ENCODE results near the gene MEIS3.
"Not testable (repeated sequence)": the region's sequence is repeated elsewhere in the genome, so short reads cannot be mapped to it uniquely, and the experiment has no call there.

Gene MEIS3

DNA sequence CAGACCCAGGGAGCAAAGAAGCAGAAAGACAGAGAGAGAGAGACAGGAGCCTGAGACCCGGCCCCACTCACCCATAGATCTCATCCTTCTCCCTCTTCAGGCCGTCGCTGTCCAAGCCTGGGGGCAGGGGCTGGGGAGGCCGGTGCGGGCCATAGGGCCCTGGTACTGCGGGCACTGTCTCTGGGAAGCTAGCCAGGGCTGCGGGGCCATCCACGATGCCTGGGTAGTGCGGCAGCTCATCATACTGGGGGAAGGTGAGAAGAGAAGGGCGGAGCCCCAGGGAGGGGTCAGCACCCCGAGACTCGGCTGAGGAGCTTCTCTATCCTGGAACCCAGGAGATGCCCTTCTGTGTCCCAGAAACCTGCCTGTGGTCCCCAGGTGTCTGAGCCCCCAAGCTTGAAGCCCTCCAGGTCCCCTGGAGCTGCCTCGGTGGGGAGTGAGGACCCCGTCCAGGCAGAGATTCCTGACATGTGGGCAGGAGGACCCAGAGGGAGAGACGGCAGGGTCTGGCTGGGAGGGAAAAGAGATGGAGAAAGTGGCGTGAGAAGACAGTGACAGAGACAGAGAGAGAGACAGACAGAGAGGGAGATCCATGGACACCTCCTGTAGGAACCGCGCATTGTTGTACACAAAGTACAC is 2.1 kb downstream of the MEIS3 start:
- in situ Hi-C loops (cut with MboI; ENCODE audit: low sequenced_read_pairs): no loop called here

DNA sequence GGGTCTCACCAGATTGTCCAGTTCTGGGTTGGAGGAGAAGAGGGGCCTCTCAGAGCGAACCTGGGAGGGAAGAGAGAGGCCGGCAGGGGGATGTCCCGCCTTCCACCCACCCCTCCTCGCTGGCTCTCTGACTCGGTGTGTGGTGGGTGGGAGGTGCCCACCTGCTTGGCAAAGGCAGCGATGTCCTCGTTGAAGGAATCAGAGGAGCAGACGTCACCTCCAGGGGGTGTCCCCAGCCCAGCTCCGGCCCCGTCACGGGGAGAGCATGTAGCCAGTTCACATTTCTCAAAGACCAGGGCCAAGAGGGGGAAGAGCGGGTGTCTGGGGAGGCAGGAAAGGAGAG is 2.7 kb downstream of the MEIS3 start:
- in situ Hi-C loops (cut with MboI; ENCODE audit: low sequenced_read_pairs): no loop called here

- in situ Hi-C loops (cut with MboI; ENCODE audit: low sequenced_read_pairs): no loop called here
These were observed 3.2 kb downstream of the MEIS3 start for GRCh38 chr19:47415953-47416642.

DNA sequence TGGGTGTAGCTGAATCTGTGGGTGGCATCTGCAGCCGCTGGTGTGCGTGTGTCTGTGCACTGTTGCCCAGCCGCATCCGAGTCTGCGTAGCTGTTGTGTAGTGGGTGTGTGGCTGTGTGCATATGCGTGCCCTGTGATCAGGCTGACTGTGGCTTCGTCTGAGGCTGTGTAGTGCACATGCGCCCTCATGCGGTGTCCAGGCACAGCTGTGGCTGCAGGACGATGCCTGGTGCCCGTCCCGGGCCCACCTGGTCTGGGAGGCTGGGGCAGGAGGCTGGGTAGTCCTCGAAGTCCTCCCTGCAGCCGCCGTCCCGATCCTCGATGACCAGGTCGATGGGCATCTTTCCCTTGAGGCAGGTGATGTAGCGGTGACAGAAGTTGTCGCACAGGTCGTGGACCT is 4.9 kb downstream of the MEIS3 start:
- in situ Hi-C loops (cut with MboI; ENCODE audit: low sequenced_read_pairs): no loop called here

DNA sequence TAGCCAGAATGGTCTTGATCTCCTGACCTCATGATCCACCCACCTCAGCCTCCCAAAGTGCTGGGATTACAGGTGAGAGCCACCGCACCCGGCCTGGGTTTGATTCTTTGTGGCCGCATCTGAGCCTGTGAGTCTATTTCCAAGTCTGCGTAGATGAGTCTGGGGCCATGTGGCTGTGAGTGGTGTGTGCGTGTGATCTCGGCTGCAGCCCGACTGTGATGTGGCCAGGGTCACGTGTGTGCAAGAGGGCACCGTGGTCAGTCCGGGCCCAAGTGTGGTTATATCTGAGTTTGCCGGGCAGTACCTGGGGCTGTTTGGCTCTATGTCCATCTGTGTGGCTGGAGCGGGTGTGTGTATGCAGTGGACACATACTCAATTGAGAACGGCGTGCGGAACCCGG is 5.4 kb downstream of the MEIS3 start:
- in situ Hi-C loops (cut with MboI; ENCODE audit: low sequenced_read_pairs): no loop called here

- in situ Hi-C loops (cut with MboI; ENCODE audit: low sequenced_read_pairs): not testable (repeated sequence)
These were observed 7.6 kb downstream of the MEIS3 start for GRCh38 chr19:47411696-47412095.

DNA sequence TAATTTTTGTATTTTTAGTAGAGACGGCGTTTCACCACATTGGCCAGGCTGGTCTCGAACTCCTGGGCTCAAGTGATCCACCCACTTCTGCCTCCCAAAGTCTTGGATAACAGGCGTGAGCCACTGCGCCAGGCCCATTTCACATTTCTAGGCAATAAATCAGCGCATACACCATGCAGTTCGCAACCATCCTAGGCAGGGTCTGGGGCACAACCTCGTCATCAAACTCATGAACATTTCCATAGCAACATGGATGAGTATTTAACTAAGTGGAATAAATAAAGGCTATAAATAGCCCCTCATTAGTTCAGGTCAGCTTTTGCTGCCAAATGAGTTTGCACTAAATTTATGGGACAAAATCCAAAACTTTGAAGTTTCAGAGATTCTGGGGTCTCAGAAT is 8.2 kb downstream of the MEIS3 start:
- in situ Hi-C loops (cut with MboI; ENCODE audit: low sequenced_read_pairs): no loop called here

DNA sequence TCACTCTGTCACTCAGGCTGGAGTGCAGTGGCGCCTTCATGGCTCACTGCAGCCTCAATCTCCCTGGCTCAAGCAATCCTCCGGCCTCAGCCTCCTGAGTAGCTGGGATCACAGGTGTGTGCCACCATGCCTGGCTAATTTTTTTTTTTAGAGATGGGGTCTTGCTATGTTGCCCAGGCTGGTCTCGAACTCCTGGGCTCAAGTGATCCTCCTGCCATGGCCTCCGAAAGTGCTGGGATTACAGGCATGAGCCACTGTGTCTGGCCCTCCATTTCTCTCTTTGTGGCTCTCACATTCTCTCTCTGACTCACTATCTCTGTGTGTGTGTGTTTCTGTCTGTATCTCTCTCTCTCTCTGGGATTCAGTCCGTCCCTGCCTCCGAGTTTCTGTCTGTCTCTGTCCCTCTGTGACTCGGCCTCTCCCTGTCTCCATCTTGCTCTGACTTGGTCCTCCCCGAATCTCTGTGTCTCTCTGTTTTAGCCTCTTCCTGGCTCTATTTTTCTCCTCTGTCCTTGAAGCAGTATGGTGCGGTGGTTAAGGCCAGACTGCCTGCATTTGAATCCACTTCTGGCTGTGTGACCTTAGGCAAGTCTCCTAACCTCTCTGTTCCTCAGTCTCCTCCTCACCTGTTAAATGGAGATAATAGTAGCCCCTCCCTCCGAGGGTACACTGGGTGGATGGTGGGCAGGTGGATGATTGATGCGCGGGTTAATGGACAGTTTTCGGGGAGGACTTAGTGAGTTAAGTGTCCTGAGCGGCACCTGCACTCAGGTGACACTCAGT is 11.0 kb downstream of the MEIS3 start:
- in situ Hi-C loops (cut with MboI; ENCODE audit: low sequenced_read_pairs): no loop called here

DNA sequence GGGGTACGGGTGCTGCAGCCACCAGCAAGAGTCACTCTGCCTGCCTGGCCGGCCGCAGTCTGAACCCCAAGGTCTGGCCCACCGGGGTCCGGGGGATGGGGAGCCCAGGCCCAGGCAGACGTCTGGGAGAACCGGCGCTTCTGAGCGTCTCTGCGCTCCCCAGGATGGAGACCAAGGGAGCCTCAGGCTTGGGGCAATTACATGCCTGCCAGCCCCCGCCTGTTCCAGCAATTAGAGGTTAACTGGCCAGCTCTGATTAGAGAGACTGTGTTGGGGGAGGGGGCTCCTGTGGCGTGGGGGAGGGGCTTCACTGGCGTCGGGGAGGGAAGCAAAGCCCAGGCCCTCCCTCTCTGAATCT is 11.9 kb downstream of the MEIS3 start:
- in situ Hi-C loops (cut with MboI; ENCODE audit: low sequenced_read_pairs): no loop called here

GRCh38 chr19:47406711-47407416 is 12.5 kb downstream of the MEIS3 start:
- in situ Hi-C loops (cut with MboI; ENCODE audit: low sequenced_read_pairs): no loop called here

DNA sequence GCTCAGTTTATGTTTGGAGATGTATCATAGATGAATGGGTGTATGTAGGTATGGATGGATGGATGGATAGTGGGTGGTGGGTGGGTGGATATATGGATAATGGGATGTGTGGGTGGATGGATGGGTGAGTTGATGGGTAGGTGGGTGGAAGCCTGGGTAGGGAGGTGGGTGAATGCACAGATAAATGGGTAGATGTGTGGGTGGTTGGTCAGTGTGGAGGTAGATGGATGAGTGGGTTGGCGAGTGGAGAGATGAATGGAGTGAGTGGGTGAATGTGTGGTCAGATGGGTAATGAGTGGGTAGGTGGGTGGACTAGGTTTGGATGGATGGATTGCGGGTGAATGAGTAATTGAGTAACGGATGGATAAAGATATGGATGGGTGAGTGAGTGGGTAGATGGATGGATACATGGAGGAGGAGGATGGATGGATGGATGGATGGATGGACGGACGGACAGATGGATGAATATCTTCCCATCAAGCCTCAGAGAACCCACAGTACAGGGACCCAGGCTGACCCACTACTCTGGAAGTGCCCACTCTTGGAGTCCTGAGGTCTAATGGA is 13.4 kb downstream of the MEIS3 start:
- in situ Hi-C loops (cut with MboI; ENCODE audit: low sequenced_read_pairs): no loop called here

- in situ Hi-C loops (cut with MboI; ENCODE audit: low sequenced_read_pairs): no loop called here
These were observed 14.2 kb downstream of the MEIS3 start for GRCh38 chr19:47405197-47405550.

DNA sequence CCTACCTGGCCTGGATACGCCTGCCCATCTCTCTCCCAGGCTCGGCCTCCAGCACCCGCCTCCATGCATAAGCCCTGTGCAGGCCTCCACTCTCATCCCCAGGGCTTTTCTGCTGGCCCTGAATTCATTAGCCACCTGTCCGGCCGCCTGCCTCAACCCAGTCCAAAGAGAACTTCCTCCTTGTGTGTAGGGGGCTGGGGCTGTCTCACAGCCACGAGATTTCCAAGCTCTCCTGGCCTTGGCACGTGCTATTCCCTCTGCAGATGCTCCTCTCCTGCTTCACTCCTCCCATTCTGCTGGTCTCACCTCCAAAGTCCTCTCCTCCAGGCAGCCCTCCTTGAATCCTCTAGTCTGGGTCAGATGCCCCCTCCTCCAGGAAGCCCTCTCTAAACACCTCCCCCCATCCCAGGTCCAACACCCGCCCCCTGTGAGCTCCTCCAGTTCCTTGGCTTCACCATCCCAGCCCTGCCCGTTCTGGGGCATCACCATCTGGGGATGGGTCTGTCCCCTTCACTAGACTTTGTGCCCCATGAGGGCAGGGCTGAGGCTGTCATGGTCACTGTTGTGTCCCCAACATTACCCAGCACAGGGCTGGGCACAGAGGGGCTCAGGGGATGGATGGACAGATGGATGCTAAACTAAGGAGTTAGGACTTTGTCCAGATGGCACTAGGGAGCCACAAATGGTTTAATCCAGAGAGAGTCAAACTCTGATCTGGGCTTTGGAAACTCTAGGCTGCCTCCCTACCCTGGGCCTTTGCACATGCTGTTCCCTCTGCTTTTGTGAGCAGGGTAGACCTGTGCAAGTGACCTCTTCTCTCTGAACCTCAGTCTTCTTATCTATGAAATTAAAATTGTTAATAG is 14.8 kb downstream of the MEIS3 start:
- in situ Hi-C loops (cut with MboI; ENCODE audit: low sequenced_read_pairs): no loop called here

DNA sequence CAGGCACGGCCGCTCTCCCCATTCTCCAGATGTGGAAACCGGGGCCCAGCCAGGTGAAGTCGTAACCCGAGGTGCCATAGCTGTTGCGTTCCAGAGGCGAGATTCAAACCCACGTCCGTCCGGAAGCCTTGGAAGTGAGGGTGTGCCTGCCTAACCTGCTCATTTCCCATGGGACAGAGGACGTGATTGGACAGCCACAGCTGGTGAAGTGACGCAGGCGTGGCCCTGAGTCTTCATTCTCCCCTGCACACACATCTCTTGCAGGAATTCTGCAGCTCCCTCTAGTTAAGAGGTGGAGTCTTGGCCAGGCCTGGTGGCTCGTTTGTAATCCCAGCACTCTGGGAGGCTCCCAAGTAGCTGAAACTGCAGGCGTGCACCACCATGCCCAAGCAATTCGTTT is 16.8 kb downstream of the MEIS3 start:
- in situ Hi-C loops (cut with MboI; ENCODE audit: low sequenced_read_pairs): no loop called here

DNA sequence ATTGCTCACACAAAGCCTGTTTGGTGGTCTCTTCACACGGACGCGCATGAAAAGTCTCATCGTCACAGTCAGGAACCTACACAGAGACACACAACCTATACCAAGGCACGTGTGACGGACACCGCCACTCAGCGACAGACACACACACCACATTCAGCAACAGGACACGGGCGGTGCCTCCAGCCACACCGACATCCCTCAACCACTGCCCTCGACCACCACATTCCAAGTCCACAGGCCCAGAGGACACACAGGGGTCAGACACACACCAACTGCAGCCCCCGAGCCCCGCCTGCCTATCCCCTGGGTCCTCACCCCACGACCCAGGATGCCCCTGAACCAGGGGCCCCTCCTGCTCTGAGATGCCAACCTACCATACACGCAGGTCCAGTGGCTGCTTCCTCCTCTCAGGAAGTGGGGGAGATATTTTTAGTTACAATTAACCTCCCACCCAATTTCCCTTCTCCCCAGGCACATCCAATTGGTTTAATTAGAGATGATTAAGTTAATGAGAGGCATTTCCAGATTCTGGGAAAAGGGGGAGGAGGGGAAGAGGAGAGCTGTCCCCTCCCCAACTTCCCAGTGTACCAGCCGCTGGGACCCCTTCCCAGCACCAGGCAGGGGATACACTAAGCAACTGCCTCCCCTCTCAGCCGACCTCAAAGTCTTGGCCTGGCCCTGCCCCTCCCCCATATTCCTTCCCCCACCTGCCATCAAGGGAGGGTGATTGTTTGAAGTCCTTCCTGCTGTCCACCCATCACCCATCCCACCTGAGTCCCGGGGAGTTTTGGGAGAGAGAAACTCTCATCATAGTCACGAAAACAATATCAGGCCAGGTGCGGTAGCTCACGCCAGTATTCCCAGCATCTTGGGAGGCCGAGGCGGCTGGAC is 20.4 kb downstream of the MEIS3 start:
- in situ Hi-C loops (cut with MboI; ENCODE audit: low sequenced_read_pairs): no loop called here

- in situ Hi-C loops (cut with MboI; ENCODE audit: low sequenced_read_pairs): no loop called here
These were observed 27.7 kb downstream of the MEIS3 start for GRCh38 chr19:47391510-47392223.

DNA sequence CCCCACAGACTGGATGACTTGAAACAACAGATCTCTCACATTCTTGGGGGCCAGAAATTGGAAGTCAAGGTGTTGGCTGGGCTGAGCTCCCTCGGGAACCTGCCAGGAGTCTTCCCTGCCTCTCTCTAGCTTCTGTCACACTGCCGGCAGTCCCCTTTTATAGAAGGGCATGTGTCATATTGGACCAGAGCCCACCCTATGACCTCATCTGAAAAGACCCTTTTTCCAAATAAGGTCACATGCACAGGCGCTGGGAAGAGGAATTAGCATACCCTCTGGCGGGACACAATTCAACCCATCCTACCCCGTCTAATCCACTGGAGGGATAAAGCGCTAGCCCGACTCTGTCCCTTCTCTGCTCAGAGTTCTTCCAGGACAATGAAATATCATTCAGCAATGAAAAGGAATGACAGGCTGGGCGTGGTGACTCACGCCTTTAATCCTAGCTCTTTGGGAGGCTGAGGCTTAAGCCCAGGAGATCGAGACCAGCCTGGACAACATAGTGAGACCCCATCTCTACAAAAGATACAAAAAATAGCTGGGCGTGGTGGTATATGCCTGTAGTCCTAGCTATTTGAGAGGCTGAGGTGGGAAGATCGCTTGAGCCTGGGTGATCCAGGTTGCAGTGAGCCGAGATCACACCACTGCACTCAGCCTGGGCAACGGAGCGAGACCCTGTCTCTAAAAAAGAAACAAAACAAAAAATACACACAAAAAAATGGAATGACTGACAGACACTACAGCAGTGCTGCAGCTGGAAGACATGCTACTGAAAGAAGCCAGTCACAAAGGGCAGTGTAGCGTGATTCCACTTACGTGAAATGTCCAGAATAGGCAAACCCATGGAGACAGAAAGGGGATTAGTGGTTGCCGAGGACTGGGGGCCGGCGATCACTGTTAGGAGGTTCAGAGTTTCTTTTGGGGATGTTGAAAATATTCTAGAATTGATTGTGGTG is 28.5 kb downstream of the MEIS3 start:
- in situ Hi-C loops (cut with MboI; ENCODE audit: low sequenced_read_pairs): no loop called here

- in situ Hi-C loops (cut with MboI; ENCODE audit: low sequenced_read_pairs): no loop called here
These were observed 30.2 kb downstream of the MEIS3 start for GRCh38 chr19:47389150-47389556.

Data from hTERT RPE-1 (cell line).